HG03521 (cell line): ENCODE results near the gene GMPPB.
"Not testable (repeated sequence)": the region's sequence is repeated elsewhere in the genome, so short reads cannot be mapped to it uniquely, and the experiment has no call there.

Experiments used
- ATAC-seq: cut with Tn5 transposase; IDR thresholded peaks from one replicate; pipeline ENCODE4 v1.9.1; 2021; ENCODE audit warnings: mild to moderate bottlenecking, moderate library complexity; ENCODE audit not compliant: unreplicated experiment

The GMPPB gene

DNA sequence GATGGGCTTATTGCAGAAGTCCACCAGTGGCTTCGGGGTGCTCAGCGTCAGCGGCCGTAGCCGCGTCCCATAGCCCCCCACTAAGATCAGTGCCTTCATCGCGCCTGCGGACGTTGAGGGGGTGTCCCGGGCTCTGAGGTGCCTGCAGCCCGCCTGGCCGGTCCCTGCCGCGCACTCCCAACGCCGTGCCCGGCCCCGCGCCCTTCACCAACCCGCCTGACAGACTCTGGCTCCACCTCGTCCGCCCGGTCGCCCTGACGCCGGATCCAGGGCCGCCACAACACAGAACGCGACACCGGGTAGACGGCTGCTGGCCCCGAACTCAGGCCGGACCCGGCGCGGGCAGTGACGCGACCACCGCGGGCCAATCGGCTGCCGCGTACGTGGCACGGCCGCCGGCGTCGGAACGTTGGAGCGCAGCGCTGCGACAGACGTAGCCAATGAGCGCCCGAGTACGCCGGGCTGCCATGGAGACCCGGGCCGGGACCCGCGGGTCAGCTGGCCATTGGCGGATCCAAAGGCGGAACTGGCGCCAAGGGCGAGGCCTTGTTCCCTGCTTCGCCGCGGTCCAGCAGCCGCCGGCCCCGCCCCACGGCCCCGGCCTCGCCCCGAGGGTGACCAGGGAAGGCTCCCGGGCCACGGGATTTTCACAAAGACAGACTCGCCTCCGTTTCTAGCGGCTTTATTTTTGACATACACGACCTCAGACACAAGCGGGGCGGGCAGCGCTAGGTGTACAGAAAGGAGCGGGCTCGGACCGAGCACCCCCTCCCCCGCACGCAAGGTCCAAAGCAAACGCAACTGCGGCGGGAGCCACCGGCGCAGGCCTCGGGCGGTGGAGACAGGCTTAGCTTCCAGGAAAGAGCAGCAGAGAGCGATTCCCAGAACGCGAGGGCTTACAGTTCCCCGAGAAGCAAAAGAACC, at the start of gene GMPPB:
Gene GMPPB, minus strand, starts transcription at position 324 of the 924 bp plus-strand sequence. Its CDS starts 225 bp downstream, at position 99.
- peak; percentile 77 for ATAC-seq

DNA sequence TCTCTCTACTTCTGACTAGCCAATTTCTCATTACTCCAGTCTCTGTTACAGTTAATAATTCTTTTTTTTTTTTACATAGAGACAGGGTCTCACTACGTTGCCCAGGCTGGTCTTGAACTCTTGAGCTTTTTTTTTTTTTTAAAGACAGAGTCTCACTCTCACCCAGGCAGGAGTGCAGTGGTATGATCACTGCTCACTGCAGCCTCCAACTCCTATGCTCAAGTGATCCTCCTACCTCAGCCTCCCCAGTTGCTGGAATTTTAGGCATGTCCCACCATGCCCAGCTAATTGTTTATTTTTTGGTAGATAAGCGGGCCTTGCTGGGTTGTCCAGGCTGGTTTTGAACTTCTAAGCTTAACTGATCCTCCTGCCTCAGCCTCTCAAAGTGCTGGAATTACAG, 49.0 kb upstream of the GMPPB start:
- no peak for ATAC-seq

DNA sequence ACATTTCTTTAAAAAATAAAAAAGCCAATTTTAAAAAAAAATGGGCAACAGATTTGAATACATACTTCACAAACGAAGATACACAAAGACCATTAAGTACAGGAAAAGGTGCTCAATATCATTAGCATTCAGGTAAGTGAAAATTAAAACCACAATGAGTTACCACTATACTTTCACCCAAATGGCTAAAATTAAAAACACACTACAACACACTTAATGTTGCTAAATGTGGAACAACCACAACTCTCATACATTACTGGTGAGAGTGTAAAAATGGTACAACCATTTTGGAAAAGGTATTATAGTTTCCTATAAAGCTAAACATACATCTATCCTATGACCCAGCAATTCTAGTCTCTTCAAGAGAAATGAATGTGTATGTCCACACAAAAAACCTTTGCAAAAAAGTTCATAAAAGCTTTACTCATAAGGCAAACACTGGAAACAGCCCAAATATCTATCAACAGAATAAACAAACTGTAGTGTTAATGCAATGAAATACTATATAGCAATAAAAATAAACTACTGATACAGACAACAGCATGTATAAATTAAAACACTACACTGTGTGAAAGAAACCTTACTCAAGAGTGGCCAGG, 47.7 kb upstream of the GMPPB start:
- no peak for ATAC-seq

DNA sequence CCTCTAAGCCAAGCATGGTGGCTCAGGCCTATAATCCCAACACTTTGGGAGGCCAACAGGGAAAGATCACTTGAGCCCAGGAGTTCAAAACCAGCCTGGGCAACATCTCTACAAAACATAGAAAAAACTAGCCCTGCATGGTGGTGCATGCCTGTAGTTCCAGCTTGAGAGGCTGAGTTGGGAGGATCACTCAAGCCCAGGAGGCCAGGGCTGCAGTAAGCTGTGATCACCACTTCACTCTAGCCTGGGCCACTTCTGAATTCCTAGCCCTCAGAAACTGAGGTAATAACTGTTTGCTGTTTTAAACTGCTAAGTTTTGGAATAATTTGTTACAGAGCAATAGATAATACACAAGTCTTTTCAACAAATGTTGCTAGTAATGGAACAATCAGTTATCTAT, 46.2 kb upstream of the GMPPB start:
- ATAC-seq = no peak

DNA sequence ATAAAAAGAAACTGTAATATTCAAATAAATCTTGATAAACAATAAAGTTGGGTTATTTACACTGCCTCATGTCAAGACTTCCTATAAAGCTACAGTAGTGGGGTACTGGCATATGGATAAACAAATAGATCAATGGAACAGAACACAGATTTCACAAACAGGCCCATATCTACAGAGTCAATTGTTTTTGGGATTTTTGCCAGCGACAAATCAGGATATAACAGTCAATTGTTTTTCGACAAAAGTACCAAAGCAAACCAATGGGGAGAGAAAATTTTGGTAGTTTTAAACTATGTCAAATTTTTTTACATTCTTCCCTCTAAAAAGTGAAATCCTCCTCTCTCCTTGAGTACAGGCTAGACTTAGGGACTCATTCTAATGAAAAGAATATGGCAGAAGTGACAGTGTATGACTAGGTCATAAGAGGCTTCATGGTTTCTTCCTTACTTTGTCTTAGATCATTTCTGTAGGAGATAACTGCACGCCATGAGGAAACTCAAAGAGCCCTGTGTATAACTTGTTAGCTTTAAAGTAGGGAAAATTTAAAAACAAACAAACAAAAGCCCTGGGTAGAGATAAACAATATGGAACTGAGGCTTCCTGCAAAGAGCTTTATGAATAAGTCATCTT, 45.6 kb upstream of the GMPPB start:
- ATAC-seq = no peak

DNA sequence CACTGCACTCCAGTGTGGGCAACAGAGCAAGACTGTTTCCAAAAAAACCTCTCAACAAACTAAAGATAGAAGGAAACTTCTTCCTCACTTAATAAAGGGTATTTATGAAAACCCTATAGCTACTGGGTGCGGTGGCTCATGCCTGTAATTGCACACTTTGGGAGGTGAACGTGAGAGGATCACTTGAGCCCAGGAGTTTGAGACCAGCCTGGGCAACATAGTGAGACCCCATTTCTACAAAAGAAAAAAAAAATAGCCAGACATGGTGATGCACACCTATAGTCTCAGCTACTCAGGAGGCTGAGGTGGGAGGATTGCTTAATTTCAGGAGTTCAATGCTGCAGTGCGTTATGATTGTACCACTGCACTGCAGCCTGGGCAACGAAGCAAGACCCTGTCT, 40.2 kb upstream of the GMPPB start:
- ATAC-seq = no peak

DNA sequence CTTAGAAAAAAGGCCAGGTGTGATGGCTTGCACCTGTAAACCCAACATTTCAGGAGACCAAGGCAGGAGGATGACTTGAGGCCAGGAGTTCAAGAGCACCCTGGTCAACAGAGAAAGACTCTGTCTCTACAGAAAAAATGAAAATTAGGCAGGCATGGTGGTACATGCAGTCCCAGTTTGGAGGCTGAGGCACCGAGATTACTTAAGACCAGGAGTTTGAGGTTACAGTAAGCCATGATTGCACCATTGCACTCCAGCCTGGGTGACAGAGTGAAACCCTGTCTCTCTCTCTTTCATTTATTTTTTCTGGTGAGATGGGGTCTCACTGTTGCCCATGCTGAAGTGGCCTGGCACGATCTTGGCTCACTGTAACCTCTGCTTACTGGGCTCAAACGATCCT, 37.9 kb upstream of the GMPPB start:
- no peak for ATAC-seq

DNA sequence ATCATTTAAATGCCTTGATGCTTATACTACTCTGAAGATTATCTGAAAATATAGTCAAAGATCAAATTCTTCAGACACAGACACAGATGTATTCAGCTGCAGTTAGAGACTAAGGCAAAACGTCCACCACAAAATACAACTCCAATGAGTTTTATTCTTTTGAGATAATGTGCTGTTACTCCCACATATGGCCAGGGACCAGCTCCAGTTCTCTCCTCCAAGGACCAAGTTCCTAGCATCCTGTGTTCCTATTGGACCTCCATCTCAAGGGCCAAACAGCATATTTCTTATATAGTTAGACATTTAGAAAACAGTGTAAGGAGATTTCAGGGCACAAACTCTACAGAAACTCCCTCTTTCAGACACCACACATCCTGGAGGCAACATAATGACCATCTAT, 35.5 kb upstream of the GMPPB start:
- no peak for ATAC-seq

DNA sequence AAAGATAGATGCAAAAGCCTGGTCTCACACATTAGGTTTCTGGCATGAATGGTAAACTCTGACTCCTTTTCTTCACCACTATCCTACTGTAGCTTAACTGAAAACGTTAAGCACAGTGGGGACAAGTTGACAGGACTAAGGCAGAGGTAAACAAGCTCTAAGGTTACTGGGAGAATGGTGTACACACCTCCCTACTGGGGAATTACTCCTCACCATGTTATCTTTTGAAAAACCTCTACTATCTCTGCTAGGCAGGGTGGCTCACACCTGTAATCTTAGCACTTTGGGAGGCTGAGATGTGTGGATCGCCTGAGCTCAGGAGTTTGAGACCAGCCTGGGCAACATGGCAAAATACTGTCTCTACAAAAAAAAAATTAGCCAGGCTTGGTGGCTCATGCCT, 33.4 kb upstream of the GMPPB start:
- no peak for ATAC-seq

DNA sequence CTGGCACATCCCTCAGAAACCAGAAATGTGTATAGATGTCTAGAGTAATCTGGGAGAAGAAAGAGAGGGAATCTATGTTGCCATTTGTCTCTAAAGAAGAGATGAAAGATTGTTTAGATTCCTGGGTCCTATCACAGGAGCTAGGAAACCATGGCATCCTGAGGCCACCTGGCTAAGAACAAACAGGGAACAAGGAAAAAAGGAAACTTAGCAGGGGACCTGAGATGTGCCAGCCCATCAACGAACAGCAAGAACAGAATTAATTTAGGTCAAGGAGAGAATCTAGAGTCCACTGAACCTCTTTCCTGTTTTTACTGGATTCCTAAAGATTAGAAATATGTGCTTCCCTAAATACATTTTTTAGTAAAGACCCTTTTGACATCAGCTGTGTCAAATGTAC, 32.3 kb upstream of the GMPPB start:
- ATAC-seq = no peak

DNA sequence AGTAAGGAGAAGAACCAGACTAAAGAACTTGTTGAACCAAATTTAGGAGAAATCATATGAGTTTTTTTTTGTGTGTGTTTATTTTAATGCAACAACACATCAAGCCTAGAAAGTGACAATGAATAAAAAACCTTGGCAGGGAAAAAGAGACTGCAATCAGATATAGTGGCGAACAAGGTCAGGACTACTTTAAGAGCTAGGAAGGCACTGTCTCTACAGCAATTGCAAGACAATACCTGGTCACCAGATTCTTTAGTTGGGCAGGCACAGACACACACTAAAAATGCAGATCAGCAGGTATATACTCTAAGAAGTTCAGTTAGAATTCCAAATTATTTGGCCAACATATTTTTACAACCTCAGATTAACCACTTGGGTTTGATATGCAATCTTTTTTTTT, 30.8 kb upstream of the GMPPB start:
- ATAC-seq = no peak

DNA sequence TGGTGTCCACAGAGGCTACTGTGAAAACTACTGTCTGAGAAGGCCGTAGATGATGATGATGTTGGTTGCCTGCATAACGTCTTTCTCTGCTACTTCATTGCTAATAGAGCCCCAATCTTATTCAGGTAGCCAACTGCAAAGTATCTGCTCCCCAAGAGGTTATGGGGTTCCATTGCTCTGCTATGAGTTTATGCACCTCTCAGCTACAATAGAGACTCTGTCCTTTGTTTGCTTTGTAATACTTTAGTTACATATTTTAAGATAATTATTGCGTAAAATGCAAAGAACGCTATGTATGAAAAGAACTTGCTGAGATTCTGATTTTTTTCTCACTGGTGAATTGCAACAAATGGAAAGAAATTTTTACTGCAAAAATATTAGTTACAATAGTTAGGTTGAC, 27.8 kb upstream of the GMPPB start:
- no peak for ATAC-seq

DNA sequence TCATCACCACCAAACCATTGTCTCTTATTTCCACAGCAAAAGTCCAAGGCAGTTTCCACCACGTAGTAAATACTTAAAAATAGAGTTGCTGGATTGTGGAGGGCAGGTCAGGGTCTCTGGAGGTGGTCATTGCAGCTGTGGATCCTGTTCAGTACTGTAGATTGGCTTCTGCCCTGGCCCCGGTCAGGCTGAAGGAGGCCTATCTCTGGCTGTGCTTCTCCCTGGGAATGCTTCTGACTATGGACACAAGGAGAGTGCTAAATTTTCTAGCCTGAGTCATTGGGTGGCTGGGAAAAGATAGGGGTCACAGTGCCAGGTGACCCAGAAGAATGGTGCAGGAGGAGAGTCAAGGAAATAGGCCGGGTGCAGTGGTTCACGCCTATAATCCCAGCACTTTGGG, 26.3 kb upstream of the GMPPB start:
- no peak for ATAC-seq

DNA sequence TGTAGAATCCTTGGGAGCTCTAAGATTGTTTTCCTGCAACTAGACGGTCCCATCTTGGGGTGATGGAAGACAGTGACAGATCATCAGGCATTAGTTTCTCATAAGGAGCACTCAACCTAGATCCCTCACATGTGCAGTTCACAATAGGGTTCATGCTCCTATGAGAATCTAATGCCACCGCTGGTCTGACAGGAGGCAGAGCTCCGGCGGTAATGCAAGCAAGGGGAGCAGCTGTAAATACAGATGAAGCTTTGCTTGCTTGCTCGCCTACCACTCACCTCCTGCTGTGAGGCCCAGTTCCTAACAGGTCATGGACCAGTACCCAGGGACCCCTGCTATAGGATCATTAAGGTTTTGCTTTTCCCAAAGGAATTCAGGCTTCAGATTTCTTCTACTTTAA, 25.1 kb upstream of the GMPPB start:
- not testable (repeated sequence) for ATAC-seq

DNA sequence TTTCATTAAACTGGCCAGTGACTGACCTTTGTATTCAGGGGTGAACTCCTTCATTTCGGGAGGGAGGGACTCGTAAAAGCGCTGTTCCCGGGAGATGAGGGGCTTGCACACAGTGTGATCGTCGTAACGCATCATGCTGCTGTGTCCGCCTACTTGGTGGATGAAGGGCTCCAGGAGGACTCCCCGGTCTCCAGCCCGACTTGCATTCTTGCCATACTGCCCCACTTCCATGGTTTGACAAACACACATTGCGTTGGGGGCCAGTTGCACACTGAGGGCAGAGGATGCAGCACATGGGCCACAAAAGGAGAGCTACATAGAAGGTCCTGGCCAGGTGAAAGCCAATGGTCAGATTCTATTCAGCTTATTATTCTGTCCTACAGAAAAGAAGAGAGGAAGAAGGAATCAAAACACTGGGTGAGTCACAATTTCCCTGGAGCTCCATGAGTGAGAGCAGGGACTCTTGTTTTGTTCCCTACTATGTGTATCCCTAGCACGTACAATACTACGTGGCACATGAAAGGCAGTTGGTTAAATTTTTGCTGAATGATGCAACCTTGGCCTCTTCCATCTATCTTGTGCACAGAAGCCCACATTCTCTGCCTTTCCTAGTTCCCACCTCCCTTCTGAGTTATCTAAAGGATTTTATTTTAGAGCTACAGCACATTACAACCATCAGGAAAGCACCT, 24.2 kb upstream of the GMPPB start:
- no peak for ATAC-seq

DNA sequence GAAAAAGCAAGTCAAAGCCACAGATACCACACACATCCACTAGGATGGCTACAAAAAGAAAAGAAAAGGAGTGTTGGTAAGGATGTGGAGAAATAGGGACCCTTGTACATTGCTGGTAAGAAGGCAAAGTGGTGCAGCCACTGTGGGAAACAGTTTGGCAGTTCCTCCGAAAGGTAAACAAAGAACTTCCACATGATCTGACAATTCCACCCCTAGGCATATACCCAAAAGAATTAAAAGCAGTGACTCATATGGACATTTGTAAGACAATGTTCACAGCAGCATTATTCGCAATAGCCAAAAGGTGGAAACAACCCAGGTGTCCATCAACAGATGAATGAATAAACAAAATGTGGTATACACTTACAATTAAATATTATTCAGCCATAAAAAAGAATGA, 22.2 kb upstream of the GMPPB start:
- no peak for ATAC-seq

DNA sequence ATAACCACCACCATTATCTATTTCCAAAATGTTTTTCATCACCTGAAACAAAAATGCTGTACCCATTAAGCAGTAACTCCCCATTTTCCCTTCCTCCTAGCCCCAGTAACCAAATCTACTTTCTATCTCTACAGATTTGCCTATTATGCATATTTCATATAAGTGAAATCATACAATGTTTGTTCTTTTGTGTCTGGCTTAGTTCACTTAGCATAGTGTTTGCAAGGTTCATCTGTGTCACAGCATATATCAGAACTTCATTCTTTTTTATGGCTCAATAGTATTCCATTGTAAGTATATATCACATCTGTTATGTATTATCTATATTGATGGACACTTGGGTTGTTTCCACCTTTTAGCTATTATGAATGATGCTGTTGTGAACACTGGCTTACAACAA, 16.7 kb upstream of the GMPPB start:
- no peak for ATAC-seq

DNA sequence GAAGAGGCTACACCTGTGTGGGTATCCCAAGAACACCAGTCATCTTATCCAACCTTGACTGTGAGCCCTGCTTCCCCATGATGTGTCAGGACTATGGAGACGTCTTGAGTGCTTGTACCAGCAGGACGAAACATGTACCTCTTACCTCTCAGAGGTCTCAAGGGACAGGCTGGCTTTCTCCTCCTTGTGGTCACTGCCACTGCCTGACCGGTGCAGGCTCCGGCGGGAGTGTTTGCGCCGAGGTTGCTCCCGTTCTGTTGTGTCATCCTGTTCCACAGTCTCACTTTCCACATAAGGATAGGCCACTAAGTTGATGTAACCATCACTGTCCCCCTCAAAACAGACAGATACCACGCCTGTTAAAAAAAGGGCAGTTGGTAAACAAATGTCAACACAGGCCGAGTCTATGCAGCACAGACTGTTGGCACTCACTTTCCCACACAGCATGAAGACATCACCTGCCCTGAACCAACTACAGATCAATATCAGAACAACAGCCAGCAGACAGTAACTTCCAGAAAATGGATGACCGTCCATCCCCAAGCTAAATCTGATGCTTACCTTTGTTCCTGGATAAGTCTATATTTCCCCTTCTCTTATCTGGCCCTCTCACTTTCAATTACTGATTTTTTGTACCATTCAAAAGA, 14.4 kb upstream of the GMPPB start:
- ATAC-seq = no peak

DNA sequence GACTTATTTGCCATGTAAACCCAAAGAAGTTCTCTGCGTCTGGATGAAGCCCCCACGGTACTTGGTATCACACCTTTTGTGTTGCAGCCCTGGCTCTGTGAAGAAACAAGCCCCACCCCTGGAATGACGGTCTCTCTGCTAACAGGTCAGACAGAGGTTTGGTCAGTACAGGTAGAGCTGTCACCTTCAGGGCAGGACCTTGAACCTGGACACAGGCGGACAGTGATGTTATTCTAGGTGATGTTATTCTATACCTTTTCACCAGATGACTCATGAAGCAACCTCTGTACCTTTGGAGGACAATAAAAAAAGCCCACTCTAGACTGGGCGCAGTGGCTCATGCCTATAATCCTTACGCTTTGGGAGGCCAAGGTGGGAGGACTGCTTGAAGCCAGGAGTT, 11.0 kb upstream of the GMPPB start:
- no peak for ATAC-seq

DNA sequence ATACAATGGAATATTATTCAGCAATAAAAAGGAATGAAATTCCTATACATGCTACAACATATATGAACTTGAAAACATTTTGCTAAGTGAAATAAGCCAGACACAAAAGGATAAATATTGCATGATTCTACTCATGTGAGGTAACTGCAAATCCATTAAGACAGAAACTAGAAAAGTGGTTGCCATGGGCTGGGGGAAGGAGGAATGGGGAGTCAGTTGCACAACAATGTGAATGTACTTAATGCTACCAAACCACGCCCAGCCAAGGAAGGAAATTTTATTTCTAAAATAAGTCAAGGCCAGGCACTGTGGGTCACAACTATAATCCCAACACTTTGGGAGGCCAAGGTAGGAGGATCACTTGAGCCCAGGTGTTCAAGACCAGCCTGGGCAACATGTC, 9.8 kb upstream of the GMPPB start:
- ATAC-seq = no peak

DNA sequence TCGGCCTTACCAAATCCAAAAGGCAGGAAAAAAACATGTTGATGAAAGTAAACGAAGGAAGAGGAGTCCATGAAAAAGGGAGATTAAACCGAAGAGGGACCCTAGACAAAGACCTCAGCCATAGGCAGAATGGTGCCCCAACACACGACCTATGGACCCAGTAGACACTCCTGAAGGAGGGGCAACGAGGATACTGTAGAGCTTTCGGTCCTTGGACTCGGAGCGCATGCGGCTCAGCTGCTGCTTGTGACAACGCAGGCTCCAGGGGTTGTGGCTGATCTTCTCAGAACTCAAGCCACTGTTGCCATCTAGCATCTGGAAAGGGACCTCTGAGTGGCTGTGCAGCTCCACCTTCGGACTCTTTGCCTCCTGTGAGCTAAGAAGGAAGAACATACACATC, 8.8 kb upstream of the GMPPB start:
- ATAC-seq = no peak
